GM21360 (cell line): Measurements from ENCODE around the gene SLC5A6.
"Not testable (repeated sequence)": the region's sequence is repeated elsewhere in the genome, so short reads cannot be mapped to it uniquely, and the experiment has no call there.

Experiments used
- ATAC-seq: cut with Tn5 transposase; IDR thresholded peaks from one replicate; pipeline ENCODE4 v1.9.1; 2021; ENCODE audit warnings: mild to moderate bottlenecking, moderate library complexity; ENCODE audit not compliant: unreplicated experiment

The SLC5A6 gene

DNA sequence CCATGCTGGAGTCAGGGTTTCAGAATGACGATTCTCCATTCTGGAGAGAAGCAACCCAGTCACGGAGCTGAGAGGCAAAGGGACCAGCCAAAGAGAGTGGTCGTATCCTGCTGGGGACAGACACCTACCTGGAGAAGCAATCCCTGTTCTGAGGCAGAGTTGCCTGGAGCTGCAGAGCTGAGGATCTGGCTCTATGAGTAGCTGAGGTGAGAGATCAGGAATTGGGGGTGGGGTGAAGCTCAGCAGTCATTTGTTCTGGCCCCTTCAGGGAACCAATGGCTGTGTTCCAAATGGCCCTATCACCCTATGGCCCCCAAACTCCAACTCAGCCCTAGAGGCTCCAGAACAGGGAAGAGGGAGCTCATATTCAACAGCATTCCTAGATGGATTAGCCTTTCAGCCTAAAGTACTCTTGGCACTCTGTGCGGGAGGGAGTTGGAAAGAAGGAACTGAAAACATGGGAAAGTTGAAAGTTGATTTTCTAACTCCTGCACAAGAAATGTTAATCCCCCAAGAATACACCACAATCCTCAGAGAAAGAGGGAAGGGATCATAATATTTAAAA lies 3.5 kb downstream of the SLC5A6 start:
- no peak for ATAC-seq

GRCh38 chr2:27206346-27206745 lies 5.7 kb downstream of the SLC5A6 start:
- no peak for ATAC-seq

GRCh38 chr2:27205206-27205605 lies 6.9 kb downstream of the SLC5A6 start:
- no peak for ATAC-seq

GRCh38 chr2:27204566-27204965 lies 7.5 kb downstream of the SLC5A6 start:
- ATAC-seq = no peak

- no peak for ATAC-seq
These were observed 8.3 kb downstream of the SLC5A6 start for GRCh38 chr2:27203741-27204140.

- ATAC-seq = no peak
These were observed 9.2 kb downstream of the SLC5A6 start for GRCh38 chr2:27202854-27203253.

- ATAC-seq = no peak
These were observed 10.4 kb downstream of the SLC5A6 start for GRCh38 chr2:27201675-27202074.

DNA sequence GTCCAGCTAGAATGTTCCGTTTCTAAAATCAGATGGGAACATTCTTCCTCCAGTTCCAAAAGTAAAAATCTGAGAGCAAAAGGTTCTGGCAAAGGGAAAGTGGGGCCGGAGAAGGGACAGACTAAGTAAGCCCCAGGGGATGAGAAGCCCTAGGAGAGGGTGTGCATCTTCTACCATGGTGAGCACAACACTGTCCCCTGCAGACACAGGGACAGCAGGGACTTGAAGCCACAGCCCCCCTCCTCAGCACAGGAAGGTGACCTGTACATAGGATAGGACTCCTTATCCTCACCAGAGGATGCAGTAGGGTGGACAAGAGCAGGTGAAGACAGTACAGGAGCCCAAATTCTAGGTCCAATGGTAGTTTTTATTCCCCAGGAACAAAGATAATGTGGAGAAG lies 12.8 kb downstream of the SLC5A6 start:
- no peak for ATAC-seq

DNA sequence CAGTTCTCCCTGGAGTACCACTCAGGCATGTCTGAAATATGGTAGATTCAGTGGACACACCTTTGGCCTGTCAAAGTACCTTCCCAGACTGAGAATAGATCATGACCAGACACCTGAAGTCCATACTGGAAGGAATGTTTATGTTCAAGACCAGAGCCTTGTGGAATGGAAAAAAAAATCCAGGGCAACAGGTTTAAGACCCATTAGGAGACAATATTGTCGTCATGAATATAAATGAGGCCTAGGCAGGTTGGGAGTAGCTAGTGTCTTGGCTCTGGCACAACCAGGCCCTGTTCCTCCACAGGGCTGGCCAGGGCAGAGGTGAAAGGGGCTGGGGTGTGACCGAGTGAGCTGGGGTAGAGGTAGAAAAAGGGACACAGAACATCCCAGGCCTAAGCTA lies 13.4 kb downstream of the SLC5A6 start:
- ATAC-seq = no peak

GRCh38 chr2:27198068-27198467 lies 14.0 kb downstream of the SLC5A6 start:
- not testable (repeated sequence) for ATAC-seq

- not testable (repeated sequence) for ATAC-seq
These were observed 16.3 kb downstream of the SLC5A6 start for GRCh38 chr2:27195799-27196198.

- ATAC-seq = no peak
These were observed 17.3 kb downstream of the SLC5A6 start for GRCh38 chr2:27194538-27195354.

DNA sequence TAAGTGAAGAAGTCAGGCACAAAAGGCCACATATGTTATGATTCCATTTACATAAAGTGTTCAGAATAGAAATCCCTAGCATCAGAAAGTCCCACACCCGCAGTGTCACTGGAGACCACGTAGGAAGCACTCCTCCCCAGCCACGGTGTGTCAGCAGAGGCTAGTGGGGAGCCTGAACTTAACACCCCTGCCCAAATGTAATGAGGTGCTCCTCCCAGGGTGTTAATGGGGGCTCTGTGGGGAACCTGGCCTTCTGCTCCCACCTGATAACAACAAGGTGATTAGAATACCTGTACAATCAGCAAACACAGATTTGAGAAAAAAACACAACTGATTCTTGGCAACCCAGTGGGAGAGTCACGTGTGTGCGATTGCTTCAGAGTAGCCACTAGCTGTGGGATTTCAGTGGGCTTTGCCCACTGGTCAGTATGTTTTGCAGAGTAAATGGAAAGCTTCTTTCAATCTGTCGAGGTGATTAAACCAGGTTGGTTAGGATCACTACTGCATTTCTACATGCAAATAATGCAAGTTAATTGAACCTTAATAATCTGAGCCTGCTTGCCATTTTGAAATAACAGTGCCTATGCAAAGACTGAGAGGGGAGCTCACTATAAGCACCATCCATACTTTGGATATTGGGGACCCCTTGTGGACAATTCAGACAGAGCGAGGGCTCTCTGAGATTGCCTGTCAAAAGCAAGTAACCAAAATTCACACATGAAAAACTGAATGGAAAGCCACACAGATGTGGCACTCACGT lies 20.8 kb downstream of the SLC5A6 start:
- ATAC-seq = no peak

- ATAC-seq = no peak
These were observed 22.1 kb downstream of the SLC5A6 start for GRCh38 chr2:27189989-27190388.

GRCh38 chr2:27186613-27187345 lies 25.3 kb downstream of the SLC5A6 start:
- no peak for ATAC-seq

DNA sequence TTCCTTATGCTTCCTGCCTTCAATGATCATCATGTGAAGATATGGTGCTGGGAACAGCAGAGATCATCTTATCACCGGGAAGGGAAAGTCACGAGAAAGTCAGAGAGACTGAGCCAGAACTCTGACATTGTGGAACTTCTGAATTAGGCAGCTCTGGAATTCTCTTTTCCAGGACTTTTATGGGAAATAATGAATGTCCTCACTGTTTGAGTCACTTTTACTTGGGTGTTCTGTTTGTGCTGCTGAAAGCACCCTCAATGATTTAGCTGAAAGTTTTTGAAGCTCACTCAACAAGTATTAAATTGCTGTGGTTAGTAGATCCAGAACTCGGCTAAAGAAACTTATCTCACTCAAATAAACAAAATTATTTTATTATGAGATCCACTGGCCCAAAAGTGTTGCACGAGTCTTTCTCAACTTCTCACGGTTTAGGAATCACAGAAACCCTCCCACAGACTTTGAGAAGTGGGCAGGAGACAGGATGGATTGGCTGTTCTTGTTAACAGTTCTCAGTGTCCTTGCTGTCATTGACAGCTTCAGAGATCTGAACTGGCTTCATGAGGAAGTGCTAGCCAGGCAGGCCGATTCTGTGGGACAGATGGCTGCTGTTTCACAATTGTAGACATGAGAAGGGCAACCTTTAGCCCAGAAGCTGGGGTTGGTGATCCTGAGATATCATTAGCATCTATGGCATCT lies 26.6 kb downstream of the SLC5A6 start:
- no peak for ATAC-seq

GRCh38 chr2:27184115-27184514 lies 28.0 kb downstream of the SLC5A6 start:
- ATAC-seq = no peak

DNA sequence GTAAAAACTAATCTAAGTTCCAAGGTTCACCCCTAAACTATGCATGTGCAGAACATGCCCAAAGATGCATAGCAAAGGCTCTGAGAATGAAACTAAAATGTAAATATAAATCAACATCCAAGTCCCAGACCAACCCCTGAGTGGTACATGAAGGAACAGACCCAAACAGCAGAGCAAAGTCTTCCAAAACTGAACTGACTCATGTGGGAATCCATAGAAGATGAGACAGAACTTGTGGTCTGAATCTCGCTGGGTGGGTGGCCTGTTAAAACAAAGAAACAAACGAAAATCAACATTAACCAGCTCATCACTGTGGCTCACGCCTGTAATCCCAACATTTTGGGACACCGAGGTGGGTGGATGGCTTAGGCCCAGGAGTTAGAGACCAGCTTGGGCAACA lies 29.7 kb downstream of the SLC5A6 start:
- ATAC-seq = no peak

GRCh38 chr2:27179344-27180000 lies 32.6 kb downstream of the SLC5A6 start:
- no peak for ATAC-seq

DNA sequence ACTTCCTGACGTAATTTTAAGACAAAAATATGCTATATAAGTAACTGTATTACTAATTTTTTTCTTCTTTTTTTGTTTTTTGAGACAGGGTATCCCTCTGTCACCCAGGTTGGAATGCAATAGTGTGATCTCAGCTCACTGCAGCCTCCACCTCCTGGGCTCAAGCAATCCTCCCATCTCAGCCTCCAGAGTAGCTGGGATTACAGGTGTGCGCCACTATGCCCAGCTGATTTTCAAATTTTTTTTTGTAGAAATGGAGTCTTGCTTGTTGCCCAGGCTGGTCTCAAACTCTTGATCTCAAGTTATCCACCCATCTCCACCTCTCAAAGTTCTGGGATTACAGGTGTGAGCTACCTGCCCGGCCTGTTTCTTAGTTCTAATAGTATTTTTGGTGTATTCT lies 33.6 kb downstream of the SLC5A6 start:
- no peak for ATAC-seq
